M059J (cell line): ENCODE data around the gene GPT2. TPM values are rescaled to one million over a fixed set of nuclear protein-coding genes. Genes with fewer than 3 reads are reported as not detected.
"Not testable (repeated sequence)": the region's sequence is repeated elsewhere in the genome, so short reads cannot be mapped to it uniquely, and the experiment has no call there.

Source experiments
- DNase-seq: peaks from one replicate; pipeline ENCODE4 v3.0.0-alpha.2; 2012; ENCODE audit warnings: low read depth
- total RNA-seq: library from RNA; depleted of rRNA; stranded (reverse); fragments of >200 nt; shearing (Covaris generic); gene quantifications from 2 replicates; pipeline ENCODE4 v1.2.3, GENCODE V29; 2014

The GPT2 gene
- total RNA-seq, 1 experiment from 2014 or later, result 31.7 TPM

- peak; percentile 61 for DNase-seq
Observed at GRCh38 chr16:46862555-46863447, 21.4 kb upstream of the GPT2 start.

- no peak for DNase-seq
Observed at GRCh38 chr16:46866286-46866685, 17.9 kb upstream of the GPT2 start.

- DNase-seq, result not testable (repeated sequence)
Observed at GRCh38 chr16:46867486-46867885, 16.7 kb upstream of the GPT2 start.

- not testable (repeated sequence) for DNase-seq
Observed at GRCh38 chr16:46868891-46869290, 15.3 kb upstream of the GPT2 start.

GRCh38 chr16:46871597-46871996, 12.6 kb upstream of the GPT2 start:
- no peak for DNase-seq

- no peak for DNase-seq
Observed at GRCh38 chr16:46873201-46873600, 11.0 kb upstream of the GPT2 start.

GRCh38 chr16:46875243-46875642, 8.9 kb upstream of the GPT2 start:
- no peak for DNase-seq

GRCh38 chr16:46882304-46882939, 1.7 kb upstream of the GPT2 start:
- DNase-seq, result no peak

- DNase-seq, result no peak
Observed at GRCh38 chr16:46882940-46883307, 1.2 kb upstream of the GPT2 start.

GRCh38 chr16:46883353-46883689, 841 bp upstream of the GPT2 start:
- no peak for DNase-seq

- DNase-seq, result peak; percentile 18
Observed at GRCh38 chr16:46884513-46885293, 541 bp downstream of the GPT2 start.

- DNase-seq, result no peak
Observed at GRCh38 chr16:46885960-46886763, 2.0 kb downstream of the GPT2 start.

GRCh38 chr16:46886764-46887523, 2.8 kb downstream of the GPT2 start:
- DNase-seq, result no peak

GRCh38 chr16:46887524-46887854, 3.3 kb downstream of the GPT2 start:
- no peak for DNase-seq

- DNase-seq, result no peak
Observed at GRCh38 chr16:46889245-46889941, 5.2 kb downstream of the GPT2 start.

GRCh38 chr16:46889942-46890300, 5.8 kb downstream of the GPT2 start:
- DNase-seq, result no peak

- DNase-seq, result no peak
Observed at GRCh38 chr16:46891910-46892309, 7.7 kb downstream of the GPT2 start.

GRCh38 chr16:46894036-46894672, 10.0 kb downstream of the GPT2 start:
- DNase-seq, result no peak

- no peak for DNase-seq
Observed at GRCh38 chr16:46895399-46896313, 11.5 kb downstream of the GPT2 start.
